Endothelial cell of umbilical vein (primary cell): ENCODE measurements around the gene C16orf78.

ENCODE experiments used
- CTCF ChIP-seq, 2 donors: IDR thresholded peaks; 1 replicate in 1 of 2; 2 replicates in 1 of 2; pipeline ENCODE4 v1.5.1; 2011; ENCODE audit warnings: low read length in 2 of 2, mild to moderate bottlenecking in 2 of 2, moderate library complexity in 2 of 2, control low read depth in 1 of 2, inconsistent platforms in 1 of 2, low read depth in 1 of 2; ENCODE audit not compliant: insufficient read depth in 1 of 2; ENCODE audit errors: extremely low read depth in 1 of 2
- EZH2 ChIP-seq: IDR thresholded peaks from 2 replicates; pipeline ENCODE4 v1.6.1; 2012; ENCODE audit warnings: borderline replicate concordance, low read depth, mild to moderate bottlenecking, moderate library complexity, low read length, inconsistent platforms; ENCODE audit not compliant: severe bottlenecking
- FOS ChIP-seq: IDR thresholded peaks from 2 replicates; pipeline ENCODE4 v1.6.1; 2011; ENCODE audit warnings: mild to moderate bottlenecking, low read length, moderate library complexity, borderline replicate concordance; ENCODE audit not compliant: insufficient read depth
- GATA2 ChIP-seq: IDR thresholded peaks from 2 replicates; pipeline ENCODE4 v1.7.0; 2011; ENCODE audit warnings: low read depth, mild to moderate bottlenecking, moderate library complexity, mixed read lengths, low read length; ENCODE audit not compliant: insufficient read length, insufficient read depth
- JUN ChIP-seq: IDR thresholded peaks from 2 replicates; pipeline ENCODE4 v1.6.1; 2011; ENCODE audit warnings: borderline replicate concordance, low read depth; ENCODE audit not compliant: insufficient read length, insufficient read depth
- MAX ChIP-seq: IDR thresholded peaks from 2 replicates; pipeline ENCODE4 v1.6.1; 2011; ENCODE audit not compliant: insufficient read depth, insufficient read length
- MYC ChIP-seq: IDR thresholded peaks from one replicate; pipeline ENCODE4 v1.6.1; 2011; ENCODE audit warnings: mild to moderate bottlenecking, low read depth, low read length
- POLR2A ChIP-seq: IDR thresholded peaks from 2 replicates; pipeline ENCODE4 v1.6.1; 2012; ENCODE audit warnings: low read depth, mild to moderate bottlenecking, control low read depth, low read length
- POLR2AphosphoS5 ChIP-seq: IDR thresholded peaks from 2 replicates; pipeline ENCODE4 v1.6.1; 2012; ENCODE audit warnings: low read depth, mild to moderate bottlenecking, control low read depth, low read length, moderate library complexity; ENCODE audit not compliant: insufficient read depth

GRCh38 chr16:49446805-49447204 is 73.2 kb downstream of the C16orf78 start:
- TF ChIP-seq CTCF (IDR thresholded peaks at IDR 0.05; ENCODE audit: extremely low read depth in 1 of 2, insufficient read depth in 1 of 2, low read depth in 1 of 2, low read length in 2 of 2) (no peak), POLR2AphosphoS5 (no peak), EZH2 (no peak), POLR2A (no peak), FOS (no peak), MYC (no peak), JUN (no peak), GATA2 (no peak), MAX (no peak)
